NB4 (cell line): Measurements from ENCODE around the gene ASPDH.

Source experiments
- CTCF ChIP-seq: IDR thresholded peaks from one replicate; pipeline ENCODE4 v1.5.1; 2012; ENCODE audit warnings: low read depth, low read length
- MAX ChIP-seq: IDR thresholded peaks from 2 replicates; pipeline ENCODE4 v1.6.1; 2011; ENCODE audit warnings: low read depth, low read length
- POLR2A ChIP-seq: IDR thresholded peaks from 2 replicates; pipeline ENCODE4 v1.6.1; 2011; ENCODE audit warnings: mild to moderate bottlenecking; ENCODE audit not compliant: insufficient read length; ENCODE audit errors: extremely low read depth

GRCh38 chr19:50495020-50495531 is 18.6 kb downstream of the ASPDH start:
- TF ChIP-seq CTCF (no peak), POLR2A (no peak), MAX (no peak)
